Fibroblast of the aortic adventitia (primary cell): Measurements from ENCODE around the gene MDN1. TPM values are rescaled to one million over a fixed set of nuclear protein-coding genes. Genes with fewer than 3 reads are reported as not detected.

Source experiments
- DNase-seq: peaks from one replicate; pipeline ENCODE4 v3.0.0-alpha.2; 2010; ENCODE audit warnings: low read depth
- H3K4me3 ChIP-seq: 2 replicates; pipeline ENCODE4 v1.5.1; 2011; ENCODE audit warnings: low read depth, mild to moderate bottlenecking, control low read depth, low read length, moderate library complexity
- CTCF ChIP-seq: IDR thresholded peaks from 2 replicates; pipeline ENCODE4 v1.5.1; 2011; ENCODE audit warnings: mild to moderate bottlenecking, low read length, control low read depth, inconsistent platforms; ENCODE audit not compliant: insufficient read depth
- total RNA-seq: library from RNA; depleted of rRNA; stranded (reverse); fragments of >200 nt; gene quantifications from 2 replicates; pipeline ENCODE4 v1.2.3, GENCODE V29; 2012; ENCODE audit warnings: low replicate concordance

The MDN1 gene
- total RNA-seq, 1 donor: 29.0 TPM

GRCh38 chr6:89768324-89768723, 51.3 kb downstream of the MDN1 start:
- TF ChIP-seq CTCF: no peak
- no peak for DNase-seq
- H3K4me3 ChIP-seq: no peak overlapping the region

- DNase-seq: peak; percentile 80
- H3K4me3 ChIP-seq: no peak overlapping the region
- no peak for TF ChIP-seq CTCF
These were observed 56.0 kb downstream of the MDN1 start for GRCh38 chr6:89763550-89763949.

GRCh38 chr6:89758830-89759229, 60.8 kb downstream of the MDN1 start:
- H3K4me3 ChIP-seq: no peak overlapping the region
- TF ChIP-seq CTCF: no peak
- DNase-seq: peak; percentile 16

GRCh38 chr6:89750338-89750737, 69.3 kb downstream of the MDN1 start:
- no peak for DNase-seq
- TF ChIP-seq CTCF: no peak
- H3K4me3 ChIP-seq: no peak overlapping the region

GRCh38 chr6:89749918-89750317, 69.7 kb downstream of the MDN1 start:
- TF ChIP-seq CTCF: no peak
- no peak overlapping the region for H3K4me3 ChIP-seq
- DNase-seq: peak; percentile 47

- no peak for DNase-seq
- H3K4me3 ChIP-seq: no peak overlapping the region
- TF ChIP-seq CTCF: no peak
These were observed 73.9 kb downstream of the MDN1 start for GRCh38 chr6:89745716-89746115.

- no peak overlapping the region for H3K4me3 ChIP-seq
- no peak for TF ChIP-seq CTCF
- DNase-seq: no peak
These were observed 74.5 kb downstream of the MDN1 start for GRCh38 chr6:89745096-89745495.
